ENCODE measurements around the gene TNFSF13.

TNFSF13 gene

GRCh38 chr17:7559320-7560171 lies 996 bp downstream of the TNFSF13 start:
- DNase-seq (no peak), ATAC-seq (replicated peaks) (no peak)
- Mint-ChIP-seq H3K27me3 (no peaks in the 10 kb centered on the region), H3K36me3 (peaks cover 14 to 24% of the 10 kb centered on the region in 2 donors), H3K4me3 (peak overlapping the region; percentile 93 to 98), H3K9me3 (no peaks in the 10 kb centered on the region), H3K4me1 (peaks cover 59 to 76% of the 10 kb centered on the region in 2 donors), H3K27ac (peak overlapping the region; percentile 99)

GRCh38 chr17:7560172-7561027 lies 1.9 kb downstream of the TNFSF13 start:
- peaks cover 18 to 30% of the 10 kb centered on the region in 2 donors for H3K36me3 Mint-ChIP-seq
- ATAC-seq (replicated peaks) = peak; percentile 47 to 51
- no peaks in the 10 kb centered on the region for H3K9me3 Mint-ChIP-seq
- peak overlapping the region; percentile 93 to 98 for H3K4me3 Mint-ChIP-seq
- H3K4me1 Mint-ChIP-seq = peaks cover 54 to 68% of the 10 kb centered on the region in 2 donors
- H3K27me3 Mint-ChIP-seq = no peaks in the 10 kb centered on the region
- peak overlapping the region; percentile 99 for H3K27ac Mint-ChIP-seq
- DNase-seq = peak; percentile 59

- Mint-ChIP-seq H3K36me3 (peaks cover 24 to 37% of the 10 kb centered on the region in 2 donors), H3K4me1 (peaks cover 51 to 64% of the 10 kb centered on the region in 2 donors), H3K4me3 (peak overlapping the region; percentile 93 to 98), H3K9me3 (no peaks in the 10 kb centered on the region), H3K27ac (peak overlapping the region; percentile 99), H3K27me3 (no peaks in the 10 kb centered on the region)
- ATAC-seq (replicated peaks) (peak; percentile 64 to 67), DNase-seq (peak; percentile 83)
Observed at GRCh38 chr17:7561028-7561575, 2.6 kb downstream of the TNFSF13 start.

- H3K4me1 Mint-ChIP-seq = peaks cover 47 to 60% of the 10 kb centered on the region in 2 donors
- no peaks in the 10 kb centered on the region for H3K9me3 Mint-ChIP-seq
Observed at GRCh38 chr17:7561589-7562207, 3.1 kb downstream of the TNFSF13 start, which contains the start of gene SENP3. SENP3 (plus strand) TSS chr17:7561919; CDS start chr17:7563077, 1,158 bp downstream.

GRCh38 chr17:7562208-7562605 lies 3.7 kb downstream of the TNFSF13 start:
- Mint-ChIP-seq H3K27me3 (no peaks in the 10 kb centered on the region), H3K27ac (peak overlapping the region; percentile 99), H3K9me3 (no peaks in the 10 kb centered on the region), H3K36me3 (peaks cover 30 to 43% of the 10 kb centered on the region in 2 donors), H3K4me1 (peaks cover 46 to 57% of the 10 kb centered on the region in 2 donors), H3K4me3 (peak overlapping the region; percentile 93 to 98)
- ATAC-seq (replicated peaks) (peak; percentile 9 to 12), DNase-seq (no peak)

More at GRCh38 chr17:7561589-7562207, 3.1 kb downstream of the TNFSF13 start, which contains the start of gene SENP3:
- Mint-ChIP-seq H3K4me3 (peak within 1 kb of the TSS; percentile 93 to 98), H3K27me3 (no peaks in the 10 kb centered on the region), H3K27ac (peak within 1 kb of the TSS; percentile 99), H3K36me3 (peaks cover 26 to 40% of the 10 kb centered on the region in 2 donors)
- DNase-seq (peak; percentile 88), ATAC-seq (replicated peaks) (peak; percentile 77 to 78)

GRCh38 chr17:7563115-7563869 lies 4.7 kb downstream of the TNFSF13 start:
- H3K36me3 Mint-ChIP-seq = peaks cover 36 to 48% of the 10 kb centered on the region in 2 donors
- H3K27ac Mint-ChIP-seq = peak overlapping the region; percentile 99
- H3K27me3 Mint-ChIP-seq = no peaks in the 10 kb centered on the region
- H3K4me1 Mint-ChIP-seq = peaks cover 38 to 53% of the 10 kb centered on the region in 2 donors
- no peaks in the 10 kb centered on the region for H3K9me3 Mint-ChIP-seq
- DNase-seq (no peak), ATAC-seq (replicated peaks) (no peak)
- H3K4me3 Mint-ChIP-seq = peak overlapping the region; percentile 93 to 98

GRCh38 chr17:7569571-7569970 lies 11.0 kb downstream of the TNFSF13 start:
- ATAC-seq (replicated peaks) (no peak), DNase-seq (no peak)
- Mint-ChIP-seq H3K27ac (no peak overlapping the region), H3K4me3 (no peak overlapping the region), H3K9me3 (peaks cover 1 to 3% of the 10 kb centered on the region in 2 donors), H3K36me3 (peaks cover 69 to 81% of the 10 kb centered on the region in 2 donors), H3K27me3 (peaks cover 5 to 7% of the 10 kb centered on the region in 2 donors), H3K4me1 (peaks cover 15 to 51% of the 10 kb centered on the region in 2 donors)

- H3K36me3 Mint-ChIP-seq = peaks cover 70 to 84% of the 10 kb centered on the region in 2 donors
- DNase-seq = no peak
- H3K4me3 Mint-ChIP-seq = peak overlapping the region in 1 of 2 donors; percentile 70
- peaks cover 5 to 7% of the 10 kb centered on the region in 2 donors for H3K27me3 Mint-ChIP-seq
- H3K27ac Mint-ChIP-seq = peak overlapping the region; percentile 32
- H3K4me1 Mint-ChIP-seq = peaks cover 16 to 57% of the 10 kb centered on the region in 2 donors
- H3K9me3 Mint-ChIP-seq = peaks cover 1 to 3% of the 10 kb centered on the region in 2 donors
- no peak for ATAC-seq (replicated peaks)
Observed at GRCh38 chr17:7570351-7570750, 11.8 kb downstream of the TNFSF13 start.

- Mint-ChIP-seq H3K4me1 (peaks cover 24 to 75% of the 10 kb centered on the region in 2 donors), H3K36me3 (peaks cover 73 to 90% of the 10 kb centered on the region in 2 donors), H3K9me3 (peaks cover 1 to 3% of the 10 kb centered on the region in 2 donors)
Observed at GRCh38 chr17:7572338-7572587, 13.7 kb downstream of the TNFSF13 start.

GRCh38 chr17:7572588-7573323 lies 14.2 kb downstream of the TNFSF13 start:
- peak overlapping the region; percentile 100 for H3K27ac Mint-ChIP-seq
- H3K36me3 Mint-ChIP-seq = peaks cover 73 to 89% of the 10 kb centered on the region in 2 donors
- peaks cover 28 to 75% of the 10 kb centered on the region in 2 donors for H3K4me1 Mint-ChIP-seq
- peak; percentile 100 for DNase-seq
- peak; percentile 89 to 93 for ATAC-seq (replicated peaks)
- peaks cover 5 to 7% of the 10 kb centered on the region in 2 donors for H3K27me3 Mint-ChIP-seq
- H3K9me3 Mint-ChIP-seq = peaks cover 1 to 3% of the 10 kb centered on the region in 2 donors
- H3K4me3 Mint-ChIP-seq = peak overlapping the region; percentile 98 to 99

More at GRCh38 chr17:7572338-7572587, 13.7 kb downstream of the TNFSF13 start:
- no peak for ATAC-seq (replicated peaks)
- H3K27ac Mint-ChIP-seq = peak overlapping the region; percentile 100
- no peak for DNase-seq
- peaks cover 5 to 7% of the 10 kb centered on the region in 2 donors for H3K27me3 Mint-ChIP-seq
- peak overlapping the region; percentile 98 to 99 for H3K4me3 Mint-ChIP-seq

GRCh38 chr17:7573324-7574080 lies 15.0 kb downstream of the TNFSF13 start:
- peaks cover 1 to 3% of the 10 kb centered on the region in 2 donors for H3K9me3 Mint-ChIP-seq
- peaks cover 77 to 96% of the 10 kb centered on the region in 2 donors for H3K36me3 Mint-ChIP-seq
- peak overlapping the region; percentile 100 for H3K27ac Mint-ChIP-seq
- peak overlapping the region; percentile 98 to 99 for H3K4me3 Mint-ChIP-seq
- H3K4me1 Mint-ChIP-seq = peaks cover 31 to 81% of the 10 kb centered on the region in 2 donors
- ATAC-seq (replicated peaks) = peak; percentile 40 to 50
- peak; percentile 77 for DNase-seq
- peaks cover 5 to 7% of the 10 kb centered on the region in 2 donors for H3K27me3 Mint-ChIP-seq

Measured in stimulated activated naive B cell treated with anti-CD40 and anti-IgM and Interleukin-4, amounts not matched to agents 10 μg/mL and 1 μg/mL and 100 μg/mL, for 72 hours (primary cell).